IPS-18c (cell line): ENCODE data around the gene FGF3.

Experiments used
- H3K4me3 ChIP-seq: 2 replicates; pipeline ENCODE4 v1.7.0; 2013; ENCODE audit warnings: low read depth, mild to moderate bottlenecking, low read length, moderate library complexity; ENCODE audit not compliant: insufficient read depth
- H3K9me3 ChIP-seq: one replicate; pipeline ENCODE4 v1.6.1; 2013; ENCODE audit warnings: mild to moderate bottlenecking, low read length, moderate library complexity; ENCODE audit not compliant: control insufficient read depth, insufficient read depth

The FGF3 gene

DNA sequence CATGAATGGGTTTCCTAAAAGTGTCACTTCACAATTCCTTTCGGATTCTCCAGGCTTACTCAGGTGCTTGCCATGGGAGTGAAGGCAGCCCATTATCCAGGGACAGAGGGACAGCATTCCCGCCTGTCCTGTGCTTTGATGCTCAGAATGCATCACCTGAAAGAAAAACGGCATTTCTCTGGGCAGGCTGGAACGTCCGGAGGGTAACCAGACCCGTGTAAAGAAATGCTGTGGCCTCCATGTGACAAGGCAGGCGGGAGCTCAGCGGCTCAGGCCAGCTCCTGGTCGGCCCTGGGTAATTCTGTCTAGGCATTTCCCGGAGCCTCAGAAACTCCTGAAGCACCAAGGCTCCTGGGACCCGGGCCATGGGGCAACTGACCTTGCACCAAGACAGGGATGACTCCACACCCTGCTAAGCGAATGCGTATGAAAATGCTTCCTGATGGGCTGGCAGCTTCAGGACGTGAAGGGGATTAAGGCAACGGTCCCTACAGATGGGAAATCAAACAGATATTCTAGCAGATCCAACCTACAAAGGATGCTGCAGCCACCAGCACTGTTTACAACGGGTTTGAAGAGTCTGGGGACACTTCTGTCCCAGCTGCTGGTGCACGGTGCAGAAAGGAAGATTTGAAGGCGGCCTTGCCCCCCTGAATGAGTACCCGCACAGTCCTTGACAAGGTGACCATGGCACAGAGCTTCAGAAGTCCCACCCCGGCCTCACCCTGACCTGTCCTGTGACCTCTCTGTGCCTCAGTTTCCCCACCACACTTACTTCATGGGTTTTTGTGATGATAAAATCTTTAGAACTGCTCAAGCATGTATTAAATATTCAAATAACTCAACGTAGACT is 13.6 kb upstream of the FGF3 start:
- Histone ChIP-seq H3K4me3 (no peak overlapping the region), H3K9me3 (no peaks in the 10 kb centered on the region)

DNA sequence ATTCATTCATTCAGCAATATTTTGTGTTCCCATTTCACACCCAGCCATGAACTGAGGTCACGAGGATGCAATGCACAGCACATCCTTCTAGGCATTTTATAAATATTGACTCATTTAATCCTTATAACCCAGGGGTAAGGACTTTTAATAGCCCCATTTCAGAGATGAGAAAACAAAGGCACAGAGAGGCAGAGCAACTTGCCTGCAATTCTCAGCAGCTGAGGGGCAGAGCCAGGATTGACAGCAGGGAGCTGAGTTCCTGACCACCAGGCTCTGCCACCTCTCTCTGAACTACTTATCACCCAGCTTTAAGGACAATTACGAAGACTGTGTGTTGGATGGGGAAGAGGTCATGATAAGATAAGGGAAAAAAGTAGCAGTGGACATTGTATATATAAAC is 12.8 kb upstream of the FGF3 start:
- H3K4me3 ChIP-seq = no peak overlapping the region

DNA sequence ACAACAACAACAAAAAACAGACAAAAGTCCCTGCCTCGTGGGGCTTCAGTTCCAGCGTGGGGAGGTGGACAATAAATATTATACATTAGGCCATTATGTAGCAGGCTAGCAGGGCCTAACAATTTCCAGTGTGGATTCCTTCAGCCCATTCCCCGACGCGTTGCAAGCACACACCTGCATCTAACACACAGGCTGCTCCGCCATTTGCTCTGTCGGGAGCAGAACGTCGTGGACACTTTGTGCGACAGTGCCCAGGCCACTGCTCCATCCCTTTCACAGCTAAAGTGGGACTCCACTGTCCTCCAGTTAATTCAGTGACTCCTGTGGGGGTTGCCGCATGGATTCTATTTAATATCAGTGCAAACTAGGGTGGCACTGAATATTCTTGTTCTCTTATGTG is 10.9 kb upstream of the FGF3 start:
- Histone ChIP-seq H3K4me3 (no peak overlapping the region), H3K9me3 (peaks cover 2% of the 10 kb centered on the region)

More for the DNA sequence above, 12.8 kb upstream of the FGF3 start:
- H3K9me3 ChIP-seq = peaks cover 2% of the 10 kb centered on the region

DNA sequence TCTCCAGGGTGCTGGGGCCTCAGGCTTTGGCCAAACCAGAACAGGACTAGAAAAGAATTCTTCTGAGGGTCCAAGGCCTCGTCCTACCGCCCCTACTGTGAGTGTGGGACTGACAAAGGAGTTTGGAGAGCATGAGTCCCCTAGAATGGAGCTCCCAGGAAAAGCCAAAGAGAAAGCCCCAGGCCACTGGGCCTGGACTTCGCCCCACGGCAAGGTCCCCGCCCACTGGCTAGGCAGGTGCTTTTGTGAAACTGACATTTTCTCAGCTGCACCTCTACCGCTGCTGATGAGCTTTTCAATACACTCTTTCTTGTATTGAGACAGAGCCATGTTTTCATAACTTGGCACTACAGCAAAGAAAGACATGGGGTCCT is 9.7 kb upstream of the FGF3 start:
- no peak overlapping the region for H3K4me3 ChIP-seq
- peaks cover 2% of the 10 kb centered on the region for H3K9me3 ChIP-seq

DNA sequence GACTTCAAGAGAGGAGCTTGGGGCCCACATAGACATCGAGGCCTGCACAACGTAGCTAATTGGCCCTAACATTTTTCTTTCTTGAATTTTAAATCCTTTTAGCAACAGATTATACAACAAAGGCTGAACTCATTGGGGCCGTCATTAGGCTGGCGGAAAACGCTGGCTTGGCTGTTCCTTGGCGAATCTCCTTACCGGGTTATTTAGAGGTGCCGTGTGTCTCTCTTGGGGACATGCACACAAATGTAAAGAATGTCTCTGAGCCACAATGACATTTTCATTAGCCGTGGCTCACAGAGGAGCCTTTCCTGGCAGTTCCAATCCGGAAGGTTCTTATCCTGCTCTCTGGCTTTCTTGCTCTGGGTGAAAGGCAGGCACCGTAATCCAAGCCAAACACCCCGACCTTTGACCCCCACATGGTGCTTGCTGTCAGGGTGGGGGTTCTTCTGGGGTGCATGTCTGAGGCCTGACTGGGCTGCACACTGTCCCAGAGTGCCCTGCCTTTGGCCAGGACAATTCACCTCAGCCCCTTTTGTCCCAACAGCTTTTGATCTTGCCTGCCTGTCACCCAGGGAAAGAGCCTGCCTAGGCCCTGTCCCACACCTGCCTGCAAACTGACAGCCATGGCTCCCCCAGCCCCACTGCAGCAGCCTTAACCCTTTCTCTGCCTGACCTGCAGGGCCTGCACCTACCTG is 9.2 kb upstream of the FGF3 start:
- Histone ChIP-seq H3K9me3 (peaks cover 2% of the 10 kb centered on the region), H3K4me3 (no peak overlapping the region)

DNA sequence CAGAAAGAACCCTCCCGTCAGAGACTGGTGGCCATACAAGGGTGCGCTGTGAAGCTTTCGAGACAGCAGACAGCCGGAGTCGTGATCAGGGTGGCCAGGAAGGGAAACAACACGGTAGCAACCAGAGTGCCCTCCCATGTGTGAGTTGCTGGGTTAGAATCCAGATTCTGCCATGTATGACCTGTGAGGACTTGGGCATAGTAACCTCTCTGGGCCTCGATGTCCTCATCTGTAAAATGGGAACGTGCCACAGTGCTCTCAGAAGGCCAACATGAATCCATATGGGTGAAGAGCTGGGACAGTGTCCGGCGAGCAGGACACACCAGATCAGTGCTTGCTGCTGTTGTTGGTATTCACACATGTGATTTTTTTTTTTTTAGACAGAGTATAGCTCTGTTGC is 7.6 kb upstream of the FGF3 start:
- no peak overlapping the region for H3K4me3 ChIP-seq
- H3K9me3 ChIP-seq = peaks cover 2% of the 10 kb centered on the region

DNA sequence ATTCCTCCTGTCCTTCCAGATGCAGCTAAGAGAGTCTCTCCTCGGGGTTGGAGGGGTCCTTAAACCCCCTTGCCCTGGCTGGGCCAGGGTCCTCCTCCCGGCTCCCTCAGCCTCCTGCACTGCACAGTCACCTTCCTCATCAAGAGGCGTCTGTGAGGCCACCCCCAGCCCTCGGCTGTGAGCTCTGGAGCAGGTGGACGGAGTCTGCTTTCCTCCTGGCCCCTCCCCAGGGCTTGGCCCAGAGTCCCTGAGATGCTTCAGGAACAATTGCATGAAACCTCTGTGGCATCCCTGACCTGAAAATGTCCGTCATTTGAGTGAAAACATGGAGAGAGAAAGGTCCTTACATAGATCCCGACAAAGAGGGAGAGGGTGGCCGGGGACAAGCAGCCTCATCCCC is 6.7 kb upstream of the FGF3 start:
- peaks cover 2% of the 10 kb centered on the region for H3K9me3 ChIP-seq
- H3K4me3 ChIP-seq = no peak overlapping the region

DNA sequence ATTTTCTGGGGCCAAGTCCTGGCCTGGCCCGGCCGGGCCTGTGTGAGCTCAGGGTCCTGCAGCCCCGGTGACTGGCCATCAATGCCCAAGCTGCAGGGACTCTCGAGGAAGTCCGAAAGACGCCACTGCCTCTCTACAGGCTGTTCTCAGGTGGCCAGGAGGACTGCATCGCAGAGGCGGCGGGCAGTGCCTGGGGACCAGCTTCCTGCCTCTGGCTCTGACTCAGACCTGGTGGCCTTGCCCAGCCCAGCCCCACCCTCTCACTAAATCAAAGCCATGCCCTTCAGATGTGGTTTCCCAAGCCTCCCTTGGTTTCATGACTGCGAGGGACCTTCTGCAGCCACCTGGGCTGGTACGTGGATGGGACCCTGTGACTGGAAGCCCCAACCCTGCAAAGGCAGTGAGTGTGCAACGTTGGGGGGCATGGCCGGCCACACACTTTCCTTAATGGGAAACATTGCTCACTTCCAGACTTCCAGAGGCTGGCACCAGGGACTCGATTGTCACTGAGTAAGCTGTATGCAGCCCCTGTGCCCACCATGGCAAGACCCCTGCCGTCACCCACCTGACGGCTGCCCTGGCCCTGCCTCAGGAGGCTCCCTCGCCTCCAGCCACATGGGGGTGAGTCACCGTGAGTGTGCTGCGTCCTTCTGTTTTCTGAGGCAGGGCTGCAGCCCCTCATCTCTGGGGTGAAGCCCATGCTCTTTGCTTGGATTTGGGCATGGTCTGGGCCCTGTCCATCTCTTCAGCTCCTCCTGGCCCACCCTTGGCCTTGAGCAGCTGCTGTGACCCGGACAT is 6.0 kb upstream of the FGF3 start:
- peaks cover 2% of the 10 kb centered on the region for H3K9me3 ChIP-seq
- H3K4me3 ChIP-seq = no peak overlapping the region

DNA sequence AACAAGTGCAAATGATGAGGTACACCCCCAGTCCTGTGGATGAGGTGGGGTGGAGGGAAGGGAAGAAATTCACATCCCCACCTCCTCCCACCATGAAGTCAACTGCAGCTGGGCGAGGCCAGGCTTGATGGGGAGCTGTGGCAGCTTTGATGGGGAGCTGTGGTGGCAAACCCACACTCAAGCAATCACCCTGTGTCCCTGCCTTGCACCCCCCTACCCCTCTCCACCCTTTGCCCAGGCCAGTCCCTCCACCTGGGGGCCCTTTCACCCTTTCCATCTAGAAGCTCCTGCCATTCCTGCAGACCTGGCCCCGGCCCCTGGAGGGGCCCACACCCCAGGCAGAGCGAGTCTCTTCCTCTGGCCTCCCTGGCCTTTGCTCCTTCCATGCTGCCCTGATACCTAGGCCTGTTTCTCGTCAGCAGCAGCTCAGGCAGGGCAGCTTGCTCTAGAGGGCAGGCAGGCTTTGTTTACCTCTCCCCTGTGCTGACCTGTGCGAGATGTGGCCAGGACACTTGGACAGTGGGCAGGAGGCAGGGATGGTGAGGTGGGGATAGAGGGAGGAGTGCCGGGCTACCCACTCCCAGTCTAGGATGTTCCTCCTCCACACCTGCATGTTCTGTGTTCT is 4.5 kb upstream of the FGF3 start:
- Histone ChIP-seq H3K4me3 (no peak overlapping the region), H3K9me3 (peaks cover 2% of the 10 kb centered on the region)

DNA sequence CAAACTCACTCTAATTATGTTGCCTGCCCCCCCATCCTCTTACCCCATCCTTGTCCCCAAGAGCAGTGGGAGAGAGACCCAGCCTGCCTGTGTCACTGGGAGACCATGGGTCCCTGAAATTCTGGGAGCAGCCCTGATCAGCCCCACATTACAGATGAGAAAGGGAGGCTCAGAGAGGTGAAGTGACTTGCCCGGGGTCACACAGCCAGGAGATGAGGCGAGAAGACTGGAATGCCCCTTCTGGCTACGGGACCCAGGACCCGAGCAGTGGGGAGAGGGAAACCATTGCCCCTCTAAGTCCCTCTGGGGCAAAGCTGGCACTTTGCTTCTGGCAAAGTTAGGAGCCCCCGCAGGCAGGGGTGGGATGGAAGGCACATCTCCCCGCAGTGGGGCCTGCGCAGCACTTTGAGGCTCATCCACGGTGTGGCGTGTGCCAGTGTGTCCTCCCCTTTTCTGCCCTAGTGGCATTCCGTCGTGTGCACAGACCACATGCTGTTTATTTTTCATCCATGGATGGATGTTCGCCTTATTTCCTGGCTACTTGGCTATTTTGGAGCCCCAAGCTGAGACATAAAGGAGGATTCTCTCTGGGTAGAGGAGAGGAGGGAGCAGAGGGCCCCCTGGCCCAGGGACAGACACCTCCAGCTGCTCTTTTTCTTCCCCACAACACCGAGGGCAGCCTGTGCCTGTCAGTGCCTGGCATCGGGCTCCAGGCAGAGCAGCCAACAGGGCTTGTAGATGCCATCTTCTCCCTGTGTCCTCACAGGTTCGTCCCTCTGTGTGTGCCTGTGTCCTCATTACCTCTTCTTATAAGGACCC is 3.7 kb upstream of the FGF3 start:
- peaks cover 2% of the 10 kb centered on the region for H3K9me3 ChIP-seq
- H3K4me3 ChIP-seq = no peak overlapping the region

DNA sequence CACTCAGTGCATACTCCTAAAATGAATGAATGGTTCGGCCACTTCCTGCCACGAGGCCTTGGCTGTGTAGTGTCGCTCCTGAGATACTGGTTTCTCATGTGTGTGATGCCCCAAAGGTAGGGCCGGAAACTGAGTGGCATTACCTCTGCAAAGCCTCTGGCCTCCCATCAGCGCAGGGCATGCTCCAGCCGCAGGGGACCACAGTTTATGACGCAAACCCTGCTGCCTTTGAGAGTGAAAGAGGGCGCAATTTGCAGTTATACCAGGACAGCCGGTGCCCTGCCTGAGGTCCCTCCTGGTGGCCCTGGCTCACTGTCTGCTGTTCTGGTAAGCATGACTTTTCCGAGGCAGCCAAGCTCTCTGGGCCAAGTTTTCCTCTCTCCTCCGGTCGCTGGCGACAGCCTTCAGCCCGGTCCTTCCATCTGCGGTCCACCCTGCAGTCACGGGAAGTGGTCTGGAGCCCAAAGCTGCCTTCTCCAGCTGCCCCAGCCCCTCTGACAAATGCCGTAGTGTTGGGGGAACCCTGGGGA is 2.4 kb upstream of the FGF3 start:
- Histone ChIP-seq H3K4me3 (no peak overlapping the region), H3K9me3 (peaks cover 2% of the 10 kb centered on the region)

DNA sequence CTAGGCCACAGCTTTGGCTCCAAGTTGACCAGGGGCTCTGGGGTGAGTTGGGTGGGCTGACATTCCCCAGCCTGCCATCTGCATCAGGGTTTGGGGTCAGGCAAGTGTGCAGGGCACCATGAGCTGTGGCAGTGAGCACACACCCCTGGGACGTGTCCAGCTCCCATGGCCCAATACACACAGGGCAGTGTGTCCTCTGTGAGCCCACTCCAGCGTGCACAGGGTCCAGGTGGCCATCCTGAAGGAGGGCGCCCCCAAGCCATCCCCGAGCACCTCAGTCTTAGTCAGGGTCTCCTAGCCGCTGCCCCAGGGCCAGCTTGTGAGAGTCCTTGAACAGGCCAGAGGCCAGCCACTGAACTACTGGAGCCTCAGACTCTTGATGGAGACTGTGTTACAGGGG is 1.2 kb upstream of the FGF3 start:
- Histone ChIP-seq H3K9me3 (peaks cover 2% of the 10 kb centered on the region), H3K4me3 (no peak overlapping the region)

DNA sequence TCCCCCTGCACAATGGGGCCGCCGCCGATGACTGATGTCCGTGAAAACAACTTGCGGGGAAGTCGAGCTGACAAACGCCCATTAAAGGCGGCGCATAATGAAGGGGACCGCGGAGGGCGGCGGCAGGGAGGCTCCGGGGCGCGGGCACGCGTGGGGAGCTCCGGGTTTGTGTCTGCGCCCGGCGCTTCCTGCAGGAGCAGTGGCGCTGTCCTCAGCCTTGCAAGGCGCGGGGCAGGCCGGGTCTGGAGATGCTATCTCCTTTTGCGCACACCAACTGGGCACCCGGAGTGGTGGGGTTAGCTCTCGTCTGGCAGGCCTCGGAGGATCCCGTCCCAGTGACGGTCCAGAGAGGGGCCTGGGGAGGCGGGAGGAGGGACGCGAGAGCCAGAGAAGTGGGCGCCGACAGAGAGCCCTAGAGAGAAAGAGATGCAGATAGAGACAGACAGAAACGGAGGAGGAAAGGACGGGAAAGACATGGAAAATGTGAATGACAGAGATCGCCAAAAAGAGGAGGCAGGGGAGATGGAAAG is 390 bp upstream of the FGF3 start:
- Histone ChIP-seq H3K4me3 (0 out of 2 replicates have a peak overlapping the region, but pooled peaks have one; percentile 3), H3K9me3 (peaks cover 2% of the 10 kb centered on the region)

DNA sequence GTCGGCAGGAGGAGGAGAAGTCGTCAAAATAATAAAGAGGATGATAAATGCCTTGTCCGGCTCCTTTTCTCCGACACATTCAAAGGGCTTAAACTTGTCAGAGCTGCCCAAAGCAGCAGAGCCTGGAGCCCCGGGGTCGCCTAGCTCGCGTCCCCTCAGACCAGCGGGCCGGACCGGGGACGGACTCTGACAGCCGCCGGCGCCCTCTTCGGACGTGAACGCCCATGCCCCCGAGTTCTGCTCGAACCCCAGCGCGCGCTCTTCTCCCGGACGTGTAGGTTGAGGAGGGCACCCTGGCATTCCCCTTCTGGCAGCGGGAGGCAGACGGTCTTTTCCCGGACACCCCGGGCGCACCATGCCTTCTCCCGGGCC is 999 bp downstream of the FGF3 start:
- Histone ChIP-seq H3K9me3 (peaks cover 2% of the 10 kb centered on the region), H3K4me3 (peak overlapping the region; percentile 34; the same call in 1 of the 2 replicates)

DNA sequence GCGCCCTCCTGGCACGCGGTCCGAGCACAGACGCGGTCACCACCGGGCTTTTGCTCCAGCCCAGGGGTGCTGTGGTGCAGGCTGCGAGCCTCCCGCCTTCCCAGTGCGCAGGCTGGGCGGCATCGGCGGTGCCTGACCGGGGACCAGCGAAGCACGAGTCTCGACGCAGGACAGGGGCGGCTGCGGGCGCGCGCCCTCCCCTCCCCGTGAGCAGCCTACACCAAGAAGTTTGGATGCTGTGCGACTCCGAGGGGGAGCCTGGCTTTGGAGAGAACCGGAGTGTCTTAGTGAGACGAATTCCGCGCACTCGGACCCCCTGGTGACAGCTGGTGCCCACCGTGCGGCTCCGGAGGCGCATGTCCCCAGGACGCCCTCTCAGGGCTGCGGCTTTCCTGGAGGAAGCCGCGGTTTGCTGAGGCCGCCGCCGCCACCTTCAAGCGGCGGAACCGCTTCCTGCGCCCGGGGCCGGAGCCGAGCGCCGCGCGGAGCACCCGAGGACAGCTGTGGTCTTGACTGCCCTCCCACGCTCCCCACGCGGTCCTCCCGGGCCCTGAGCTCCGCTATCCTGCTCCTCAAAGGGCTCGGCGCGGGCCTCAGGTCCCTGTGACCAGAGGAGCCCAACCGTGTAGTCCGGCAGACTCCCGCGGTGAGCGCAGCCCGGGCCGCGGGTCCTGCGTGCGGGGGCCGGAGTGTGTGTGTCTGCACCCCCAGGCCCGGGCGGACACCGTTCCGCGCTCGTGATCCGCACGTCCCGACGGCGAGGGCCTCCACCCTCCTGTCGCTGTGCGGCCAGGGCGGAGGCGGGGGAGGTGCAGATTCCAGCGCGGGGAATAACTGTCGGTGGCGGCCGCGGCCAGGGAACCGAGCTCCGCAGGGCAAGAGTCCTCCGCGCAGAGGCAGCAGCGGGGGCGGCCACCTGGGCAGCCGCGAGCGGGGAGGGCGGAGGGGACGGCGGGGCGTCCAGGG is 1.7 kb downstream of the FGF3 start:
- peak overlapping the region; percentile 41 for H3K4me3 ChIP-seq
- H3K9me3 ChIP-seq = peaks cover 2% of the 10 kb centered on the region
